ENCODE measurements around the gene DENND1A. TPM values are rescaled to one million over a fixed set of nuclear protein-coding genes. Genes with fewer than 3 reads are reported as not detected.

The DENND1A gene
- total RNA-seq, 1 experiment from 2014 or later = 23.5 TPM

- TF ChIP-seq STAT6 (CRISPR knock-in tag; conservative IDR thresholded peaks at IDR 0.05; ENCODE audit: low read depth) (no peak), ZNF219 (CRISPR knock-in tag; IDR thresholded peaks at IDR 0.05; ENCODE audit: borderline replicate concordance) (no peak), FOXP4 (CRISPR knock-in tag; IDR thresholded peaks at IDR 0.05) (no peak), JUN (CRISPR knock-in tag; IDR thresholded peaks at IDR 0.05) (no peak), NR3C1 (CRISPR knock-in tag; conservative IDR thresholded peaks at IDR 0.05; ENCODE audit: low read depth) (no peak), TEAD1 (CRISPR knock-in tag; IDR thresholded peaks at IDR 0.05) (no peak)
Observed at GRCh38 chr9:123834218-123834888, 95.6 kb downstream of the DENND1A start (continued).

DNA sequence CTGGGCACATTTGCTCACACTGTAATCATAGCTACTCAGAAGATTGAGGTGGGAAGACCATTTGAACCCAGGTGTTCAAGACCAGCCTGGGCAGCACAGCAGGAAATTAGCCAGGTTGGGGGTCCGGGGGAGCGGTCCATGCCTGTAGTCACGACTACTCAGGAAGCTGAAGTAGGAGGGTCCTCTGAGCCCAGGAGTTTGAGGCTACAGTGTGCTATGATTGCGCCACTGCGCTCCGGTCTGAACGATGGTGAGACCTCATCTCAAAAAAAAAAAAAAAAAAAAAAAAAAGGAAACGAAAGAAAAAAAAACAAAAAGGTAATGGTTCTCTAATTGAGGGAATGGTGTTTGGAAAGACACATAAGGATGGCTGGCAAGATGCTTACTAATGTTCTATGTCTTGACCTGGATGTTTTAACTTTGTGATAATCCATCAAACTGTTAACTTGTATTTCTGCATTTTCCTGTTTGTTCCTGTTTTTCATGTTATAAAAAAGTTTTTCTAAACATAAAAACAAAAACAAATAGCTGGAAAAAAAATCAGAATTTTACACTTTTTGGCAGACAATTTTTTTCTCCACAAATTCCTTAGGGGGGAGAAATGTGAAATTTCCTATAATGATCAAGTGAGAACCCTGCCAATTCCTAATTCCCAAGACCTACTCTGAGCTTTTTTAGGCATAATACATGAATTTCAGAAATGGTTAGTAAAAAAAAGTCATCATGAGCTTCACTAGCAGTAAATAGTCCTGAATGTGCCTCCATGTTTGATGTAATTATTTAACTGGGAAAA is 96.9 kb downstream of the DENND1A start:
- H3K27ac Mint-ChIP-seq = no peak overlapping the region
- peaks cover 23% of the 10 kb centered on the region for H3K36me3 Mint-ChIP-seq
- ATAC-seq (no peak), DNase-seq (ENCODE audit: low spot score) (no peak)
- no peak for TF ChIP-seq ESRRA (CRISPR knock-in tag; IDR thresholded peaks at IDR 0.05; ENCODE audit: borderline replicate concordance)
- TF ChIP-seq, protein P1, sequence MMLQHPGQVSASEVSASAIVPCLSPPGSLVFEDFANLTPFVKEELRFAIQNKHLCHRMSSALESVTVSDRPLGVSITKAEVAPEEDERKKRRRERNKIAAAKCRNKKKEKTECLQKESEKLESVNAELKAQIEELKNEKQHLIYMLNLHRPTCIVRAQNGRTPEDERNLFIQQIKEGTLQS (CRISPR knock-in tag; conservative IDR thresholded peaks at IDR 0.05) = no peak
- TF ChIP-seq NR3C1 (CRISPR knock-in tag; conservative IDR thresholded peaks at IDR 0.05; ENCODE audit: low read depth) = no peak
- TF ChIP-seq ZNF425 (CRISPR knock-in tag; conservative IDR thresholded peaks at IDR 0.05) = no peak
- no peak for TF ChIP-seq HMGA2 (CRISPR knock-in tag; IDR thresholded peaks at IDR 0.05)
- no peak for TF ChIP-seq PRRX2 (CRISPR knock-in tag; IDR thresholded peaks at IDR 0.05)
- no peak for TF ChIP-seq ZNF423 (CRISPR knock-in tag; IDR thresholded peaks at IDR 0.05)
- no peak for TF ChIP-seq ZBTB21 (CRISPR knock-in tag; IDR thresholded peaks at IDR 0.05; ENCODE audit: borderline replicate concordance)
- no peak for TF ChIP-seq TCF7 (CRISPR knock-in tag; IDR thresholded peaks at IDR 0.05; ENCODE audit: low read depth)
- no peak for TF ChIP-seq SMAD4 (CRISPR knock-in tag; IDR thresholded peaks at IDR 0.05)
- TF ChIP-seq FOXP1 (CRISPR knock-in tag; IDR thresholded peaks at IDR 0.05; ENCODE audit: borderline replicate concordance) = no peak
- no peak for TF ChIP-seq GTF2I (CRISPR knock-in tag; conservative IDR thresholded peaks at IDR 0.05)
- TF ChIP-seq NR1H2 (CRISPR knock-in tag; IDR thresholded peaks at IDR 0.05) = no peak
- no peak for TF ChIP-seq GABPB1 (CRISPR knock-in tag; IDR thresholded peaks at IDR 0.05)
- TF ChIP-seq CBFB (CRISPR knock-in tag; IDR thresholded peaks at IDR 0.05; ENCODE audit: low read depth) = no peak
- CTCF ChIA-PET = interaction anchor here (0.7 to 2.3 kb wide), 3 partner anchors 10 to 433 kb away, joined by 3 to 6 read pairs (median 4); no protein-coding TSS in a partner anchor
- H3K4me3 Mint-ChIP-seq = no peak overlapping the region
- no peaks in the 10 kb centered on the region for H3K27me3 Mint-ChIP-seq (ENCODE audit: low read depth)
- H3K9me3 Mint-ChIP-seq = peaks cover 36% of the 10 kb centered on the region
- POLR2A ChIA-PET = interaction anchor here (0.6 kb wide), 1 partner anchor 977 kb away, joined by 3 read pairs; no protein-coding TSS in a partner anchor
- peaks cover 41% of the 10 kb centered on the region for H3K4me1 Mint-ChIP-seq
